KMS-11 (cell line): ENCODE data around the gene FDX2.
"Not testable (repeated sequence)": the region's sequence is repeated elsewhere in the genome, so short reads cannot be mapped to it uniquely, and the experiment has no call there.

ENCODE experiments used
- H2AFZ ChIP-seq: fragments of 200-600 bp; sonication (generic); 2 replicates; pipeline ENCODE4 v1.6.1; 2016; ENCODE audit warnings: antibody characterized with exemption, mixed run types, low read depth
- H3K27ac ChIP-seq: fragments of 200-600 bp; sonication (generic); 2 replicates; pipeline ENCODE4 v1.6.1; 2016; ENCODE audit warnings: mild to moderate bottlenecking, mixed run types
- H3K27me3 ChIP-seq: fragments of 200-600 bp; sonication (generic); 2 replicates; pipeline ENCODE4 v1.6.1; 2017; ENCODE audit warnings: mild to moderate bottlenecking, low read depth, mixed run types, moderate library complexity; ENCODE audit not compliant: insufficient read depth
- H3K36me3 ChIP-seq: fragments of 200-600 bp; sonication (generic); 2 replicates; pipeline ENCODE4 v1.6.1; 2017; ENCODE audit warnings: mild to moderate bottlenecking, mixed run types; ENCODE audit not compliant: insufficient read depth
- H3K4me1 ChIP-seq: fragments of 200-600 bp; sonication (generic); 2 replicates; pipeline ENCODE4 v1.6.1; 2016; ENCODE audit warnings: mild to moderate bottlenecking, low read depth, mixed run types; ENCODE audit not compliant: poor library complexity, severe bottlenecking
- H3K4me2 ChIP-seq: fragments of 200-600 bp; sonication (generic); 2 replicates; pipeline ENCODE4 v1.7.0; 2016; ENCODE audit warnings: mild to moderate bottlenecking, mixed run types
- H3K4me3 ChIP-seq: fragments of 200-600 bp; sonication (generic); IDR thresholded peaks from 2 replicates; pipeline ENCODE4 v1.6.1; 2017; ENCODE audit warnings: low read depth, low read length, mixed read lengths; ENCODE audit not compliant: insufficient read depth
- H3K79me2 ChIP-seq: fragments of 200-600 bp; sonication (generic); 2 replicates; pipeline ENCODE4 v1.6.1; 2016; ENCODE audit warnings: low read depth, mixed run types; ENCODE audit not compliant: insufficient read depth
- H3K9ac ChIP-seq: fragments of 200-600 bp; sonication (generic); 2 replicates; pipeline ENCODE4 v1.6.1; 2016; ENCODE audit warnings: mild to moderate bottlenecking, mixed run types
- H4K20me1 ChIP-seq: fragments of 200-600 bp; sonication (generic); 2 replicates; pipeline ENCODE4 v1.6.1; 2016; ENCODE audit warnings: mild to moderate bottlenecking, mixed run types; ENCODE audit not compliant: insufficient read depth
- TF ChIP-seq, protein P1 (sequence below): fragments of 200-600 bp; sonication (generic); conservative IDR thresholded peaks from 2 replicates; pipeline ENCODE4 v1.6.1; 2017; ENCODE audit warnings: low read depth, mild to moderate bottlenecking, antibody characterized with exemption, low read length, moderate library complexity, mixed read lengths

FDX2 gene

DNA sequence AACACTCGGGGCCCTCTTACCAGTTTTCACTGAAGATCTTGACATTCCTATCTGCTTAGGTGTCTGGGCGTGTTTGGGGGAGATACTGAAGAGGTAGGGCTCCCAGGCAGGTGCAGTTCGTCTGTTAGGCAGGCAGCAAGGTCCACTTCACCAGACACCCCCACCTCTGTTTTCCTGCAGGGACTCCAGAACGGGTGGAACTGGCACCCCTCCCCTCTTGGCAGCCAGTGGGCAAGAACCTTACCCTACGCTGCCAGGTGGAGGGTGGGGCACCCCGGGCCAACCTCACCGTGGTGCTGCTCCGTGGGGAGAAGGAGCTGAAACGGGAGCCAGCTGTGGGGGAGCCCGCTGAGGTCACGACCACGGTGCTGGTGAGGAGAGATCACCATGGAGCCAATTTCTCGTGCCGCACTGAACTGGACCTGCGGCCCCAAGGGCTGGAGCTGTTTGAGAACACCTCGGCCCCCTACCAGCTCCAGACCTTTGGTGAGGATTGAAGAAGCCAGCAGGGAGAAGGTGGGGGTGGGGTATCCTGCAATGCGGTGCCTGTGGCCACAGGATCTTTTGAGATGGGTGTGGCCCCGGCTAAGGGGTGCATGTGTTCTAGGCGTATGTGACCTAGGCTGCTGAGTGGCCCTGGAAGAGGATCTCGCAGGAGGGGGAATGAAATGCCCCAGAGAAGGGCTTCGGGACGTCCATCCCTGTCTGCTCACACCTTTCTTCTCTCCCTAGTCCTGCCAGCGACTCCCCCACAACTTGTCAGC, 32.3 kb downstream of the FDX2 start:
- Histone ChIP-seq H3K79me2 (no peaks in the 10 kb centered on the region), H3K36me3 (no peaks in the 10 kb centered on the region), H2AFZ (no peak overlapping the region), H3K4me2 (no peak overlapping the region), H4K20me1 (no peaks in the 10 kb centered on the region), H3K27me3 (no peaks in the 10 kb centered on the region), H3K4me3 (no peak overlapping the region), H3K9ac (no peak overlapping the region), H3K4me1 (peaks cover 5% of the 10 kb centered on the region), H3K27ac (no peak overlapping the region)
- TF ChIP-seq, protein P1, sequence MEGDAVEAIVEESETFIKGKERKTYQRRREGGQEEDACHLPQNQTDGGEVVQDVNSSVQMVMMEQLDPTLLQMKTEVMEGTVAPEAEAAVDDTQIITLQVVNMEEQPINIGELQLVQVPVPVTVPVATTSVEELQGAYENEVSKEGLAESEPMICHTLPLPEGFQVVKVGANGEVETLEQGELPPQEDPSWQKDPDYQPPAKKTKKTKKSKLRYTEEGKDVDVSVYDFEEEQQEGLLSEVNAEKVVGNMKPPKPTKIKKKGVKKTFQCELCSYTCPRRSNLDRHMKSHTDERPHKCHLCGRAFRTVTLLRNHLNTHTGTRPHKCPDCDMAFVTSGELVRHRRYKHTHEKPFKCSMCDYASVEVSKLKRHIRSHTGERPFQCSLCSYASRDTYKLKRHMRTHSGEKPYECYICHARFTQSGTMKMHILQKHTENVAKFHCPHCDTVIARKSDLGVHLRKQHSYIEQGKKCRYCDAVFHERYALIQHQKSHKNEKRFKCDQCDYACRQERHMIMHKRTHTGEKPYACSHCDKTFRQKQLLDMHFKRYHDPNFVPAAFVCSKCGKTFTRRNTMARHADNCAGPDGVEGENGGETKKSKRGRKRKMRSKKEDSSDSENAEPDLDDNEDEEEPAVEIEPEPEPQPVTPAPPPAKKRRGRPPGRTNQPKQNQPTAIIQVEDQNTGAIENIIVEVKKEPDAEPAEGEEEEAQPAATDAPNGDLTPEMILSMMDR: no peak

- H3K27me3 ChIP-seq, H3K79me2 ChIP-seq, H3K4me2 ChIP-seq, H3K4me1 ChIP-seq, H3K9ac ChIP-seq, H2AFZ ChIP-seq, H3K36me3 ChIP-seq, H4K20me1 ChIP-seq, H3K4me3 ChIP-seq, H3K27ac ChIP-seq: not testable (repeated sequence)
Measured at GRCh38 chr19:10282043-10282442, 33.8 kb downstream of the FDX2 start.

- Histone ChIP-seq H3K79me2 (no peaks in the 10 kb centered on the region), H3K9ac (no peak overlapping the region), H3K4me3 (no peak overlapping the region), H2AFZ (no peak overlapping the region), H3K27ac (no peak overlapping the region), H3K4me2 (no peak overlapping the region), H3K36me3 (no peaks in the 10 kb centered on the region), H3K27me3 (no peaks in the 10 kb centered on the region), H3K4me1 (no peaks in the 10 kb centered on the region), H4K20me1 (no peaks in the 10 kb centered on the region)
- TF ChIP-seq, protein P1: no peak
Measured at GRCh38 chr19:10279737-10280442, 35.9 kb downstream of the FDX2 start.

- Histone ChIP-seq H3K4me2 (no peak overlapping the region), H2AFZ (no peak overlapping the region)
- TF ChIP-seq, protein P1: no peak
Measured at GRCh38 chr19:10278935-10279334, 36.9 kb downstream of the FDX2 start.

More at GRCh38 chr19:10278935-10279334, 36.9 kb downstream of the FDX2 start:
- H4K20me1 ChIP-seq: no peaks in the 10 kb centered on the region
- H3K9ac ChIP-seq: no peak overlapping the region
- H3K4me1 ChIP-seq: peaks cover 4% of the 10 kb centered on the region
- H3K27me3 ChIP-seq: no peaks in the 10 kb centered on the region
- H3K79me2 ChIP-seq: no peaks in the 10 kb centered on the region
- H3K27ac ChIP-seq: no peak overlapping the region
- H3K4me3 ChIP-seq: no peak overlapping the region
- H3K36me3 ChIP-seq: no peaks in the 10 kb centered on the region
